LNCaP clone FGC (cell line): ENCODE results near the gene COX7B2.

Experiments
- DNase-seq: peaks from one replicate; pipeline ENCODE4 v3.0.0-alpha.2; 2011; ENCODE audit warnings: low read depth
- H3K4me3 ChIP-seq: 2 replicates; pipeline ENCODE4 v1.5.1; 2011; ENCODE audit warnings: mild to moderate bottlenecking, low read depth, low read length, control low read depth
- CTCF ChIP-seq: IDR thresholded peaks from 2 replicates; pipeline ENCODE4 v1.5.1; 2012; ENCODE audit warnings: mild to moderate bottlenecking; ENCODE audit not compliant: control insufficient read depth, insufficient read depth; ENCODE audit errors: extremely low read depth

The COX7B2 gene

GRCh38 chr4:46698891-46699290 lies 210.2 kb downstream of the COX7B2 start:
- H3K4me3 ChIP-seq, result no peak overlapping the region
- no peak for TF ChIP-seq CTCF
- no peak for DNase-seq
